HUES6 (cell line): ENCODE measurements around the gene HOTAIR.

ENCODE experiments used
- H3K27ac ChIP-seq: 2 replicates; pipeline ENCODE4 v1.7.0; 2013; ENCODE audit warnings: low read depth, mild to moderate bottlenecking, low read length, inconsistent platforms
- H3K27me3 ChIP-seq: 2 replicates; pipeline ENCODE4 v1.6.1; 2013; ENCODE audit warnings: low read length; ENCODE audit not compliant: control insufficient read depth, insufficient read depth
- H3K36me3 ChIP-seq: 2 replicates; pipeline ENCODE4 v1.6.1; 2013; ENCODE audit warnings: low read length; ENCODE audit not compliant: control insufficient read depth, insufficient read depth
- H3K4me1 ChIP-seq: 2 replicates; pipeline ENCODE4 v1.6.1; 2013; ENCODE audit warnings: low read length; ENCODE audit not compliant: control insufficient read depth, insufficient read depth
- H3K4me3 ChIP-seq: 2 replicates; pipeline ENCODE4 v1.5.1; 2013; ENCODE audit warnings: low read depth, low read length
- H3K9ac ChIP-seq: one replicate; pipeline ENCODE4 v1.6.1; 2013; ENCODE audit warnings: mild to moderate bottlenecking, low read length
- H3K9me3 ChIP-seq: 2 replicates; pipeline ENCODE4 v1.6.1; 2013; ENCODE audit warnings: low read depth, low read length; ENCODE audit not compliant: control insufficient read depth, insufficient read depth

HOTAIR gene

GRCh38 chr12:53952871-53953734 is 21.7 kb downstream of the HOTAIR start:
- no peak overlapping the region for H3K27ac ChIP-seq
- peaks cover 3% of the 10 kb centered on the region; the same call in 1 of the 2 replicates for H3K4me1 ChIP-seq
- no peak overlapping the region for H3K4me3 ChIP-seq
- no peaks in the 10 kb centered on the region for H3K36me3 ChIP-seq
- peaks cover 100% of the 10 kb centered on the region for H3K27me3 ChIP-seq
- no peaks in the 10 kb centered on the region for H3K9me3 ChIP-seq
- H3K9ac ChIP-seq: no peak overlapping the region

GRCh38 chr12:53952335-53952694 is 22.4 kb downstream of the HOTAIR start:
- H3K27ac ChIP-seq: no peak overlapping the region
- peaks cover 3% of the 10 kb centered on the region; the same call in 1 of the 2 replicates for H3K4me1 ChIP-seq
- H3K9me3 ChIP-seq: no peaks in the 10 kb centered on the region
- no peak overlapping the region for H3K9ac ChIP-seq
- H3K36me3 ChIP-seq: no peaks in the 10 kb centered on the region
- peaks cover 100% of the 10 kb centered on the region for H3K27me3 ChIP-seq
- H3K4me3 ChIP-seq: no peak overlapping the region

- Histone ChIP-seq H3K4me1 (peaks cover 3% of the 10 kb centered on the region; the same call in 1 of the 2 replicates), H3K27me3 (peaks cover 100% of the 10 kb centered on the region), H3K27ac (no peak overlapping the region), H3K9me3 (no peaks in the 10 kb centered on the region), H3K9ac (no peak overlapping the region), H3K4me3 (no peak overlapping the region), H3K36me3 (no peaks in the 10 kb centered on the region)
Measured at GRCh38 chr12:53951577-53952334, 23.0 kb downstream of the HOTAIR start.

- H3K4me3 ChIP-seq: no peak overlapping the region
- no peak overlapping the region for H3K27ac ChIP-seq
- peaks cover 100% of the 10 kb centered on the region for H3K27me3 ChIP-seq
- peaks cover 3% of the 10 kb centered on the region; the same call in 1 of the 2 replicates for H3K4me1 ChIP-seq
- H3K9me3 ChIP-seq: no peaks in the 10 kb centered on the region
- no peak overlapping the region for H3K9ac ChIP-seq
- no peaks in the 10 kb centered on the region for H3K36me3 ChIP-seq
Measured at GRCh38 chr12:53950789-53951576, 23.8 kb downstream of the HOTAIR start.

- no peak overlapping the region for H3K4me3 ChIP-seq
- no peaks in the 10 kb centered on the region for H3K36me3 ChIP-seq
- H3K27ac ChIP-seq: no peak overlapping the region
- no peak overlapping the region for H3K9ac ChIP-seq
- H3K4me1 ChIP-seq: peaks cover 3% of the 10 kb centered on the region; the same call in 1 of the 2 replicates
- H3K9me3 ChIP-seq: no peaks in the 10 kb centered on the region
- peaks cover 100% of the 10 kb centered on the region for H3K27me3 ChIP-seq
Measured at GRCh38 chr12:53950437-53950773, 24.3 kb downstream of the HOTAIR start.

- Histone ChIP-seq H3K9ac (no peak overlapping the region), H3K4me1 (peaks cover 3% of the 10 kb centered on the region; the same call in 1 of the 2 replicates), H3K4me3 (no peak overlapping the region), H3K27ac (no peak overlapping the region), H3K27me3 (peaks cover 100% of the 10 kb centered on the region), H3K36me3 (no peaks in the 10 kb centered on the region), H3K9me3 (no peaks in the 10 kb centered on the region)
Measured at GRCh38 chr12:53949631-53950436, 24.9 kb downstream of the HOTAIR start.

- no peaks in the 10 kb centered on the region for H3K9me3 ChIP-seq
- H3K4me3 ChIP-seq: no peak overlapping the region
- peaks cover 100% of the 10 kb centered on the region for H3K27me3 ChIP-seq
- no peaks in the 10 kb centered on the region for H3K36me3 ChIP-seq
- H3K4me1 ChIP-seq: peaks cover 3% of the 10 kb centered on the region; the same call in 1 of the 2 replicates
- no peak overlapping the region for H3K9ac ChIP-seq
- H3K27ac ChIP-seq: no peak overlapping the region
Measured at GRCh38 chr12:53948650-53949593, 25.8 kb downstream of the HOTAIR start.

- H3K4me3 ChIP-seq: no peak overlapping the region
- no peaks in the 10 kb centered on the region for H3K36me3 ChIP-seq
- H3K27ac ChIP-seq: no peak overlapping the region
- no peaks in the 10 kb centered on the region for H3K9me3 ChIP-seq
- 0 out of 2 replicates have a peak, but pooled peaks cover 3% of the 10 kb centered on the region for H3K4me1 ChIP-seq
- H3K9ac ChIP-seq: no peak overlapping the region
- H3K27me3 ChIP-seq: peaks cover 100% of the 10 kb centered on the region
Measured at GRCh38 chr12:53947743-53948142, 27.0 kb downstream of the HOTAIR start.

GRCh38 chr12:53944907-53945847 is 29.6 kb downstream of the HOTAIR start:
- Histone ChIP-seq H3K27ac (no peak overlapping the region), H3K9ac (no peak overlapping the region), H3K4me3 (no peak overlapping the region), H3K9me3 (no peaks in the 10 kb centered on the region), H3K4me1 (0 out of 2 replicates have a peak, but pooled peaks cover 3% of the 10 kb centered on the region), H3K36me3 (no peaks in the 10 kb centered on the region), H3K27me3 (peaks cover 100% of the 10 kb centered on the region)
